HG02938 (cell line): ENCODE measurements around the gene OR52A5.
A peak's percentile ranks its signal among the peaks of the same experiment; 100 is the strongest.
"Not testable (repeated sequence)": the region's sequence is repeated elsewhere in the genome, so short reads cannot be mapped to it uniquely, and the experiment has no call there.

Experiments
- ATAC-seq: cut with Tn5 transposase; IDR thresholded peaks from one replicate; pipeline ENCODE4 v1.9.1; 2021; ENCODE audit warnings: mild to moderate bottlenecking, moderate library complexity; ENCODE audit not compliant: unreplicated experiment

The OR52A5 gene

GRCh38 chr11:5137996-5138395, at the start of gene OR52A5:
Gene OR52A5 (minus strand): TSS chr11:5138356. CDS start chr11:5132642, 5,714 bp downstream.
- ATAC-seq, result no peak

GRCh38 chr11:5178046-5178837, 40.1 kb upstream of the OR52A5 start:
- no peak for ATAC-seq

DNA sequence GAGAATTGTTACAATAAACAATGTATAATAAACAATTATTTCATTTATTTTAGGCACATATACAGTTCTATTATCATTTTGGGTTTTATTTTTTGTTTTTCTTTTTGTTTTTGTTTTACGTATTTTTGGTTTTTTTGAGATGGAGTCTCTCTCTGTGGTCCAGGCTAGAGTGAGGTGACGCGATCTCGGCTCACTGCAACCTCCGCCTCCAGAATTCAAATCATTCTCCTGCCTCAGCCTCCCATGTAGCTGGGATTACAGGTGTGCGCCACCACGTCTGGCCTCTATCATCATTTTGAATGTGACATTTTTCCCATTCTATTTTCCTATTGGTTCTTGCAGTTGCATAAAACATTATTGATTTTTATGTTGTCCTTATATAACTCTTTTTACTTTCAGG, 36.8 kb upstream of the OR52A5 start:
- no peak for ATAC-seq

GRCh38 chr11:5171856-5172255, 33.7 kb upstream of the OR52A5 start:
- no peak for ATAC-seq

DNA sequence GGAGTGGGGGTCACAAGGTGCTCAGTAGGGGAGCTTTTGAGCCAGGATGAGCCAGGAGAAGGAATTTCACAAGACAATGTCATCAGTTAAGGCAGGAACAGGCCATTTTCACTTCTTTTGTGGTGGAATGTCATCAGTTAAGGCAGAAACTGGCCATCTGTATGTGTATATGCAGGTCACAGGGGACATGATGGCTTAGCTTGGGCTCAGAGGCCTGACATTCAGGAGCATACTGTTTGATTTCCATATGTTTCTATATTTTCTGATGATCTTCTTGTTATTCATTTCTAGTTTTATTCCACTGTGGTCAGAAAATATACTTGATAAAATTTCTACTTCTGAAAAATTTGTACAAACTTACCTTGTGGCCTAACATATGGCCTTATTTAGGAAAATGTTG, 27.7 kb upstream of the OR52A5 start:
- not testable (repeated sequence) for ATAC-seq

DNA sequence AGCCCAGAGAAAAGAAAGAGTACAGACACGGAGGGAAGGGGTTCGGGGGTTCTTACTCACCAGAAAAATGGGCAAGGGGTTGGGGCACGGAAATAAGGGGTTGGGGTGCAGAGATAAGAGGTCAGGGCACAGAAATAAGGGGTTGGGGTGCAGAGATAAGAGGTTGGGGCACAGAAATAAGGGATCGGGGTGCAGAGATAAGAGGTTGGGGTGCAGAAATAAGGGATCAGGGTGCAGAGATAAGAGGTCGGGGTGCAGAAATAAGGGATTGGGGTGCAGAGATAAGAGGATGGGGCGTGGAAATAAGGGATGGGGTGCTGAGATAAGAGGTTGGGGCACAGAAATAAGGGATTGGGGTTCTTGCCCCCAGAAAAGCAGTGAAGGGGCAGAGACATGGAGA, 26.7 kb upstream of the OR52A5 start:
- not testable (repeated sequence) for ATAC-seq

GRCh38 chr11:5161045-5161444, 22.9 kb upstream of the OR52A5 start:
- ATAC-seq, result not testable (repeated sequence)

DNA sequence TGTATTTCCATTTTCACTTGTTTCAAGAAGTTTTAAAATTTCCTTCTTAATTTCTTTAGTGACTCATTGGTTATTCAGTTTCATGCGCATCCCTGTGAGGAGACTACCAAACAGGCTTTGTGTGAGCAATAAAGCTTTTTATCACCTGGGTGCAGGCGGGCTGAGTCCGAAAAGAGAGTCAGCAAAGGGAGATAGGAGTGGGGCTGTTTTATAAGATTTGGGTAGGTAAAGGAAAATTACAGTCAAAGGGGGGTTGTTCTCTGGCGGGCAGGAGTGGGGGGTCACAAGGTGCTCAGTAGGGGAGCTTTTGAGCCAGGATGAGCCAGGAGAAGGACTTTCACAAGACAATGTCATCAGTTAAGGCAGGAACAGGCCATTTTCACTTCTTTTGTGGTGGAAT, 22.1 kb upstream of the OR52A5 start:
- not testable (repeated sequence) for ATAC-seq

DNA sequence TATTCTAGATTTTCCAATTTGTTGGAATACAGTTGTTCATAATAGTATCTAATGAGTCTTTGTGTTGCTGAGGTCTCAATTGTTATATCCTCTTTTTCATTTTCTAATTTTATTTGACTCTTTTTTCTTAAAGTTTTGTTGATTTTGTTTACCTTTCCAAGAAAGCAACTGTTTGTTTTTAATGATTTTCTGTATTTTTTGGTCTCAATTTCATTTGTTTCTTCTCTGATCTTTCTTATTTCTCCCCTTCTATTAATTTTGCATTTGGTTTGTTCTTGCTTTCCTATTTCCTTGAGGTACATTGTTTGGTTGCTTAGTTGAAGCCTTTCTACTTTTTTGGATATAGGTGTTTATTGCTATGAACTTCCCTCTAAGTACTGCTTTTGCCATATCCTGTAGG, 21.6 kb upstream of the OR52A5 start:
- no peak for ATAC-seq

DNA sequence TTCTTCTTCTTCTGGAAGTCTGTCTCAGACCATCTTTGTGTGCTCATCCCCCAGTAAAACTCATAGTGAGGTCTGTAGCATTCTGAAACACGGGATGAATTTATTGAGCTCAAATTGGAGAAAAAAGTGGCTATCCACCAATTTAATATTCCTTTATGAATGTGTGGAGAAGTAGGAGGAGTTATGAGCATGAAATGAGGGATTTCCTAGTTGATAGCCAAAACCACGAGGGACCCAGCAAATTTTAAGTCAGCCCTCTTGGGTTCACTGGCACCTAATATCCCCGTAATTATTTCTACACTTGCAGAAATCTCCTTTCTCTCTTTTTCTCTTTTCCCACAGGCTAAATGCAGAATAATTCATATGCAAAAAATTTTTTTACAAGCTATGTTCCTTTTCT, 16.5 kb upstream of the OR52A5 start, which contains the start of gene OR52A1:
OR52A1 (minus strand) TSS at position 101 of the 400 bp plus-strand sequence. CDS start 2,388 bp downstream, outside the sequence.
- no peak for ATAC-seq

DNA sequence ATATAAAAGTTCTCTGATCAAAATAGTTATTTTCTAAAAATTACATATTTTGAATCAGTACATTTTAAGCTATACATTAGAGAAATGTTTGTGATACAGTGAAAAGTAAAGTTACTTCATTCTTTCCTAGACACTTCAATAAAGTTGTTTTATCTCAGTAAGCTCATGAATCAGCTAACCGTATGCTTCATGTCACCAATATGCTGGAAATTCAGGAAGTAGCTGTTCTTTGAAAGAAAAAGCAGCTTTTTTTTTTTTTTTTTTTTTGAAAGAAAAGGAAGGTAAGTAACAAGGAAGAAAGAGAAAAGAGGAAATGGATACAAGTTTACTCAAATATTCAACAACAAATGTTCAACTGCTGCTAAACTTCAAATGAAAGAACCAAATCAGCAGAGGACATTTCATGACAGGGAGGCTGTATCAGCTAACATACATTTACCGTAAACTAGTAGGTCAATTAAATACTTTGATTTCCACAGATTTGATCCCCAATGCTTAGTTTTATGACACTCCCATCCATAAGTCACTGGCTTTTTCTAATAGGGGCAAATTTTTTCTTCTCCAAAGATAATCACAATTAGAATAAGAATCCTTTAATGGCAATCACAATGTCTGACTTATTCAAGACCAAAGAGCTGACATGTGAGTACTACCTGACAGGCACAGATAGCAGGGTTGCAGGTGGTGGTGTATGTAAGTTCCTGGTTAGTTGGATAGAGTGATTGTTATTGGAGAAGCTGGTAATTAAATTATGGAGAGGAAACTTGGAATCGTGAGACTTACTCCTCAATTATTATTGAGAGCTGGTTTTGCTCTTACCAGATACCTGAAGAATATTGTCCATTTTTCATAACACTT, 15.6 kb upstream of the OR52A5 start:
- no peak for ATAC-seq

GRCh38 chr11:5151713-5152153, 13.6 kb upstream of the OR52A5 start:
- ATAC-seq, result no peak

DNA sequence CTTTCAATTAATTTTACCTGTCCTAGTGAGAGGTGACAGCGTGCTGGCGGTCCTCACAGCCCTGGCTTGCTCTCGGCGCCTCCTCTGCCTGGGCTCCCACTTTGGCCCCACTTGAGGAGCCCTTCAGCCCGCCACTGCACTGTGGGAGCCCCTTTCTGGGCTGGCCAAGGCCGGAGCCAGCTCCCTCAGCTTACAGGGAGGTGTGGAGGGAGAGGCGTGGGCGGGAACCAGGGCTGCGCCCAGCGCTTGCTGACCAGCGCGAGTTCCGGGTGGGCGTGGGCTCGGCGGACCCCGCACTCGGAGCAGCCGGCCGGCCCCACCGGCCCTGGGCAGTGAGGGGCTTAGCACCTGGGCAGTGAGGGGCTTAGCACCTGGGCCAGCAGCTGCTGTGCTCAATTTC, 6.0 kb upstream of the OR52A5 start:
- not testable (repeated sequence) for ATAC-seq

- ATAC-seq, result no peak
Observed at GRCh38 chr11:5137014-5137413, 1.1 kb downstream of the OR52A5 start.

GRCh38 chr11:5136261-5136660, 1.9 kb downstream of the OR52A5 start:
- ATAC-seq, result no peak

DNA sequence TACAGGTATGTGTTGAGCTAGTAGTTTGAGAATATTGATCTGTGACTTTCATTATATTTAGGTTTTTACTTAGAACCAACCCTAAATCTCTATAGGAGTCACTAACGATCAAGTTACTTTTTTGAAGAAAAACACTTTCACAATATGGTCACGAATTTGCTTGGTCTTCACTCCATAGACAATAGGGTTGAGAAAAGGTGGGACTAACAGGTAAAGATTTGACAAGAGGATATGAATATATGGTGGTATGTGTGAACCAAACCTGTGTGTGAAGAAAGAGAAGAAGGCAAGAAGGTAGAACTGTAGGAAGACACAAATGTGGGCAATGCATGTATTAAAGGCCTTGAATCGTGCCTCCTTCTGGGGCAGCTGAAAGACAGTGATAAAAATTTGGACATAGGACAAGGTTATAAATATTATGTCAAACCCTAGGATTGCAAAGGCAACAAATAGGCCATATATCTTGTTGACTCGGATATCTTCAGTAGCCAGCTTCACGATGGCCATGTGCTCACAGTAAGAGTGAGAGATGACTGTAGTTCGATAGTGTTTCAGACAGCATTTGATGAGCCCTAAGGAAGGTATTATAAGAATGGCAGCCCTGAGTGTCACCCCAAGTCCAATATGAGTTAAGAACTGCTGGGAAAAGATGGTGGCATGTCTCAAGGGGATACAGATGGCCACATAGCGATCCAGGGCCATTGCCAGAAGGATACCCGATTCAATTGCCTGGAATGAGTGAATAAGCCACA, 6.4 kb downstream of the OR52A5 start:
- no peak for ATAC-seq

GRCh38 chr11:5129457-5129877, 8.7 kb downstream of the OR52A5 start:
- ATAC-seq, result no peak

DNA sequence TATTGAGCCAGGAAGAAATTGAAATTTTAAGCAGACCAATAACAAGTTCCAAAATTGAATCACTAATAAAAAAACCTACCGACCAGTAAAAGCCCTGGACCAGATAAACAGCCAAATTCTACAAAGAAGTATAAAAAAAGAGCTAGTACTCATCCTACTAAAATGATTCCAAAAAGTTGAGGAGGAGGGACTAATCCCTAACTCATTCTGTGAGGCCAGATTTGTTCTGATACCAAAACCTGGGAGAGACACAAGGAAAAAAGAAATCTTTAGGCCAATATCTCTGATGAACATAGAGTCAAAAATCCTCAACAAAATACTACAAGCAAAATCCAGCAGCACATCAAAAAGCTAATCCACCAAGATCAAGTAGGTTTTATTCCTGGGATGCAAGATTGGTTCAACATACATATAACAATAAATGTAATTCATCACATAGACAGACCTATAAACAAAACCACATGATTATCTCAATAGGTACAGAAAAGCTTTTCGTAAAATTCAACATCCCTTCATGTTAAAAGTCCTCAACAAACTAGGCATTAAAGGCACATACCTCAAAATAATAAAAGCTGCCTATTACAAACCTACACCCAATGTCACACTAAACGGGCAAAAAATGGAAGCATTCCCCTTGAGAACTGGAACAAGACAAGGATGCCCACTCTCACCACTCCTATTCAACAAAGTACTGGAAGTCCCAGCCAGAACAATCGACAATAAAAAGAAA, 13.1 kb downstream of the OR52A5 start:
- no peak for ATAC-seq

- ATAC-seq, result peak; percentile 97
Observed at GRCh38 chr11:5123802-5124521, 14.2 kb downstream of the OR52A5 start.

GRCh38 chr11:5118893-5119292, 19.3 kb downstream of the OR52A5 start:
- ATAC-seq, result no peak
